Endometrial microvascular endothelial cells (primary cell): Measurements from ENCODE around the gene ABCC1. TPM values are rescaled to one million over a fixed set of nuclear protein-coding genes. Genes with fewer than 3 reads are reported as not detected.

Experiments
- in situ Hi-C: cut with HindIII; loops from 2 replicates; pipeline ENCODE4 v1.10.0; 2017; ENCODE audit warnings: low sequenced_read_pairs, low pct_unique_long_range_greater_than_20kb; ENCODE audit errors: inconsistent ontology term
- total RNA-seq: library from RNA; depleted of rRNA; stranded (reverse); fragments of >200 nt; gene quantifications from one replicate; pipeline ENCODE4 v1.2.3, GENCODE V29; 2015; ENCODE audit errors: inconsistent ontology term

ABCC1 gene
- total RNA-seq, 1 donor from 2014 or later, result 26.0 TPM

DNA sequence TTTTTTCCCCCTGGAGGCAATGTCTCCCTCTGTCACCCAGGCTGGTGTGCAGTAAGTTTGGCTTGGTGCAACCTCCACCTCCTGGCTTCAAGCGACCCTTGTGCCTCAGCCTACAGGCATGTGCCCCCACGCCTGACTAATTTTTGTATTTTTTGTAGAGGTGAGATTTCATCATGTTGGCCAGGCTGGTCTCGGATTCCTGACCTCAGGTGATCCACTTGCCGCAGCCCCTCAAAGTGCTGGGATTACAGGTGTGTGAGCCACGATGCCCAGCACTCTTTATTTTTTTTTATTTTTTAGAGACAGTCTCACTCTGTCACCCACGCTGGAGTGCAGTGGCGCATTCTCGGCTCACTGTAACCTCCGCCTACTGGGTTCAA is 160.7 kb downstream of the ABCC1 start:
- in situ Hi-C loops, result no loop called here

DNA sequence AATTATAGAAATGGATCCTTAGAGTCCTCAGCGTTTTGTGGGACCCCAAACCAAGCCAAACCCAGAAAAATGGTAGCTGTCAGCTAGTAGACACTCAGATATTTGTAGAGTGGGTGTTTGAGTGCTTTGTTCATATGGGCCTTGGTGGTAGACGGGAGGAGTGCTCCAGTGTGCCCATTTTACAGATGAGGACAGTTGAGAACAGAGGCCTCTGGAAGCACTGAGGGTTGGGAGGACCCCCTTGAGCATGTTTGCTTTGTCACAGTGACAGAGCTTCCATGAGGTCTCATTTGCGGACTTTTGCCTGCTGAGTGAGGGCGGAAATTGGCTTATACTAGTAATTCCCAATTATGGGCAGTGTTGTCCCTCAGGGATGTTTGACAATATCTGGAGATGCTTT is 162.2 kb downstream of the ABCC1 start:
- in situ Hi-C loops, result no loop called here

DNA sequence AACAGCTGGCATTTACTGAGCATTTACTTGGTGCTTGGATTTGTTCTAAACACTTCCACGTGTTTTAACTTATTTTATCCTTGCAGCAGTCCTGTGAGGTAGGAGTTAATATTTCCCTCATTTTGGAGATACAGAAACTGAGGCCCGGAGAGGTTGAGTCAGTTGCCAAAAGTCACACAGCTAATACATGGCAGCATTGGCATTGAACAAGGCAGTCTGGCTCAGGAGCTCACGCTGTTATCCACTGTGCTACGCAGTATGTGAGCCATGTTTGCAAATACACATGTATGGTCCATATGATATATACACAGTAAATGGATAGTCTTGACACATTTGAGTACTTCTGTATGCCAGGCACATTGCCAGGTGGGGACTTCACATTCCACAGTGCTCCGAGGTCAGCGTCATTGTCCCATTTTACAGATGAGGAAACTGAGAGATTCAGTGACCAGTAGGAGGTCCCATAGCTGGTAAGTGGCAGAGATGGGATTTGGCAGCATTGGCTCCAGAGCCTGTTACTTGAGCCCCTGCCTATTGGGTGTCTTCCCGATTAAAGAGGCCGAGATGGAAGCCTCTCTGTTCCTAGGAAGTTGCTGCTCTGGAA is 163.1 kb downstream of the ABCC1 start:
- in situ Hi-C loops, result no loop called here

DNA sequence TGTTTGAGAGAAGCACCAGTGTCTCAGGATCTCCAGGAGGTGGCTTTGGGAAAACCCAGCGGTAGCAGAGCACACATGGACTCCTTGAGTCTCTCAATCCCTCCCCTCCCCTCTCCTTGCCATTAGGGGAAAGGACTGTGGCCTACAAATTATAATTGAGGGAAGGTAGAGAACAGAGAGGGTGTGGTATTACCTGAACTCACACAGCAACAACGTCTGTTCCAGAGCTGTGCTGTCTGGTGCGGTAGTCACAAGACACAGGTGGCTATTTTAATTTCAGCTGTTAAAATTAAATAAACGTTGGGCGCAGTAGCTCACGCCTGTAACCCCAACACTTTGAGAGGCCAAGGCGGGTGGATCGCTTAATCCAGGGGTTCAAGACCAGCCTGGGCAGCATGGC is 163.7 kb downstream of the ABCC1 start:
- in situ Hi-C loops, result no loop called here

DNA sequence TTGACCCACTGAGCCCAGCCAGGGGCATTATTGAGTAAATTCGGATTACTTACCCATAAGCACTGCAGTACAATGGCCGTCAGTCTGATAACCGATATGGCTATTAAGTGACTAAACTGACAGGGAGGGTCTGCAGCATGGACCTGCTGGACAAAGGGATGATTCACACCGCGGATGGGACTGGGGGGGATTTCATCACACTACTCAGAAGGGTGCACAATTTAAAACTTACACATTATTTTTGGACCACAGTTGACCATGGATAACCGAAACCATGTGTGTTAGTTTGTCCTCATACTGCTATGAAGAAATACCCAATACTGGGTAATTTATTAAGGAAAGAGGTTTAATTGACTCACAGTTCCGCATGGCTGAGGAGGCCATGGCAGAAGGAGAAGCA is 167.4 kb downstream of the ABCC1 start:
- in situ Hi-C loops, result no loop called here

DNA sequence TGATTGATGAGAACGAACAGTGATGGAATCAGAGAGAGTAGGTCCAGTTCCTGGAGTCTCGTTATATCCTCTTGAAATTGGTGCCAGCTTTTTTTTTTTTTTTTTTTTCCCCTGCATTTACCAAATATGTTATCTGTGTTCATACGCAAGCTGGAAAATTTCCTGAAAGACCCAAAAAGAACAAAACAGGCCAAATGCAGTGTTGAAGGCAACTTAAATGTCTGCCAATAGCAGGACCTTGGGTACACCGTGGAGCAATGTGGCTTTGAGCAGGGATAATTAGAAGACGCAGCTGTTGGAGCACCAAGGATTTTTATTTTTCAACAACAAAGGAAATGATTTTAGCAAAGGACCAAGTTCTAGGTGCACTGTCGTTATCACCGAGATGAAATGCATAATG is 168.9 kb downstream of the ABCC1 start:
- in situ Hi-C loops, result no loop called here

DNA sequence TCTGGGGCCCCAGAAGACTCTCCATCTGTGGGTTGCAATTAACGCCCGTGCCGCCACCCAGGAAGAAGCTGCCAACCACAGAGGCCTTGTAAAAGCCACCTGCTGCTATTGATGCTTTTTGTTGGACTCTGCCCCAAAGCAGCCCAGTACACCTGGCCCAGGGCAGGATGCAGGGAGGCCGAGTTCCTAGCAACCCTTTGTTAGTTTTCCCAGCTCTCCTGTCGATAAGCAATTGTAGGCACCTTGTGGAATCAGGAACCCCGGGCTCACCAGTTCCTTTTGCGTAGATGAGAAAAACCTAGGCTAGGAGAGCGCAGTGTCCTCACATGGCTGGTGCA is 170.6 kb downstream of the ABCC1 start:
- in situ Hi-C loops, result no loop called here

DNA sequence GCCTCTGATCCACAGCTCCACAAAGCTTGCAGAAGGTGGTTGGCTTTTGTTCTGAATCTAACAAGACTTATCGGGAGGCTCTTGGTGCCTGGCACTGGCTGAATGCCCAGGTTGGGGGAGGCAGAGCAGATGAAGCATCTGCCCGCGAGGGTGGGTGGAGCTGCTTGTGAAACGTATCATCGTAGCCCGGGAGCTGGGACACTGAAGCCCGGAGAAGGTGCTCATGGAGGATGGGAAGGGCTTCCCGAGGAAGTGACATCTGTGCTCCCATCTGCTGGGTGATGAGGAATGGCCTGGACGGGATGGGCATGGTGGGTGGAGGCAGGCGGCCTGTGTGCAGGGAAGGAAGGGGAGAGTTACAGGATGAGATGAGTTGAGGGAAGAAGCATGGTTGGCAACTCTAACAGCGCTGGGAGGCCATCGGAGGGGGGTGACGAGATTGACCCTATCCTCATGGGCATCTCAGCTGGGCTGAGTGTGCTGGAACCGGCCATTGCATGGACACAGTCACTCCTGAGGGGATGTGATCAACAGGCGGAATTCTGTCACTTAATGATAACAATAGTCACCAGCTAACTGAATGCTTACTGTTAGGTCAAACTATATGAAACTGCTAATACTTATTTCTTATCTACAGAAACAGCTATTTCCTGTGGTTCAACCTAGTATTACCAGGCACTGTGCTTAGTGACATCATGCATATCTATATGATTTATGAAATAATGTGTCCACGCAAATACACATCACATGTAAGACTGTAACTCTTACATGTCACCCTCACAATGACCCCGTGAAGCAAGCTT is 171.2 kb downstream of the ABCC1 start:
- in situ Hi-C loops, result no loop called here

DNA sequence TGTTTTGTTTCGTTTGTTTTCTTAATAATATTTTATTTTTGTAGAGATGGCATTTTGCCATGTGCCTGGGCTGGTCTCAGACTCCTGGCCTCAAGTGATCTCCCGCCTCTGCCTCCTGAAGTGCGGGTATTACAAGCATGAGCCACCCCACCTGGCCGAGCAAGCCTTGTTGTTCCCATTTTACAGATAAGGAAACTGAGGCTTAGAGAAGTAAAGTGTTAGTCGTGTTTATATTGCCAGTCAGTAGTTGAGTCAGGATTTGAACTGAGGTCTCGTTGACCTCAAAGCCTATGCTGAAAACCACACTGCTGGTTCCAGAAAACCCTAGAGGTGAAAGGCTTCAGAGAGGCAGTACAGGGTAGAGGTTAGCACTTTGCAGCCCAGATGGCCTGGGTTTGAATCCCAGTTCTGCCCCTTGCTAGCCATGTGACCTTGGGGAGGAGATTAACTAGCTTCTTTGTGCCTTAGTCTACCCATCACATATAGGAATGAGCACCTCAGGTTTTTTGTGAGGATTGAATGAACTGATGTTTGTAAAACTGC is 171.8 kb downstream of the ABCC1 start:
- in situ Hi-C loops, result no loop called here

DNA sequence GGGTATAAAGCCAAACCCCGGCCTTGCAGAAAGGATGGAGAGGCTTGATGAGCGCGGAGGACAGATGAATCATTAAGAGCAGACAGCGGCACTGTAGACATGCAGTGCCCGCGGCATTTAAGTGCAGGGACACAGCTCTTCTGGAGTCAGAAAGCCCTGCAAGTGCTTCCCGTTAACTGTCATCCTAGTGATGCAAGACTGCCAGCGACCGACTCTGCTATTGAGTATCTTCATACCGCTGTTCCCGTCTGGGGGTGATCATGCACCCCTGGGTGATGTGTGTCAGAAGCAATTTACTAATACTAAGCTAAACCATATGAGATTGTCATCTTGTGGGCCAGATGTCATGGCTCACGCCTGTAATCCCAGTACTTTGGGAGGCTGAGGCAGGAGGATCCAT is 172.8 kb downstream of the ABCC1 start:
- in situ Hi-C loops, result no loop called here

DNA sequence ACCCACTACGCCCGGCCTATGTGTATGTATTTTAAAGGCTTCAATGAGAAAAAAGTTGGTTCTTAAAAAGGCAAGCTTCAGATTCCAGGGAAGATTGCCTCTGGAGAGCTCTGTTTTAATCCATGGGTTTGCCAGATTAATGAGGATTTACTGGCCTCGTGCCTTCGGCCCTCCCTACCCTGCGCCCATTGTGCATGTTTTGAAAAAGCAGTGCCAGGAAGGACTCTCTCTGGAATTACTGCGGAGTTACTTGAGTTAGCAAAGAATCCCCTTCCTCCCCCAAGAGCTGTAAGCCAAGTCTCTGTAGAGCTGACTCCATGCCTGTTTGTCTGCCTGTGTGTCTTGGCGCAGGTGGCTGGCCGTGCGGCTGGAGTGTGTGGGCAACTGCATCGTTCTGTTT is 175.0 kb downstream of the ABCC1 start:
- in situ Hi-C loops, result no loop called here

DNA sequence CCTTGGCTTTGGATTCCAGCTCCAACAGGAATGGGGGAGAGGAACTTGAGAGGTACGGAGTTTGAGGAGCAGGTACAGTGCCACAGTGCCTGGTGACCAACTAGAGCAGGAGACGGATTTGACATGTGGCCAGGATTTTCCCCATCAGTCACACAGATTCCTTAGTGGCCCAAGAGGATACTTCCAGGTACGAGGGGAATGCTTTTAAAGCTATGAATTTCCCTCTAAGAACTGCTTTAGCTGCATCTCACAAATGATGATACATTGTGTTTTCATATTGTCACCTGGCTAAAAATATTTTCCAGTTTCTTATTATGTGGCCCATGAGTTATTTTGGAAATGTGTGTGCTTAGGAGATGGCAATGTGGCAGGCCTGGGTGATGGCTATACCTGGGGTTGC is 175.6 kb downstream of the ABCC1 start:
- in situ Hi-C loops, result no loop called here

DNA sequence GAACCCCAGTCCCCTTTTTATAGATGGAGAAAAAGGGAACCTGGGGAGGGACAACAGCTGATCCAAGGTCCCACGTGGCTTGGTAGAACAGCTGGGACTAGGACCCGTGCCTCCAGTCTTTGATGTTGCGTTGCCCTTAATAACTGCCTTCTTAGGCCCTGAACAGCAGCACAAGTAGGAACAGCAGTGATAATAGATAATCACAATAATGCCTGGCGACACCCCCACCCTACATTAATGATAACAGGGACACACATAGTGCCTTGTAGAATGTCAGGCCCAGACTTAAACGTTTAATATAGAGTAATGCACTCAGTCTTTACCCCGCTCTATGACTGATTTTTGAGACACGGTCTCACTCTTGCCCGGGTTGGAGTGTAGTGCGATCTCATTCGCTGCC is 177.5 kb downstream of the ABCC1 start:
- in situ Hi-C loops, result no loop called here

DNA sequence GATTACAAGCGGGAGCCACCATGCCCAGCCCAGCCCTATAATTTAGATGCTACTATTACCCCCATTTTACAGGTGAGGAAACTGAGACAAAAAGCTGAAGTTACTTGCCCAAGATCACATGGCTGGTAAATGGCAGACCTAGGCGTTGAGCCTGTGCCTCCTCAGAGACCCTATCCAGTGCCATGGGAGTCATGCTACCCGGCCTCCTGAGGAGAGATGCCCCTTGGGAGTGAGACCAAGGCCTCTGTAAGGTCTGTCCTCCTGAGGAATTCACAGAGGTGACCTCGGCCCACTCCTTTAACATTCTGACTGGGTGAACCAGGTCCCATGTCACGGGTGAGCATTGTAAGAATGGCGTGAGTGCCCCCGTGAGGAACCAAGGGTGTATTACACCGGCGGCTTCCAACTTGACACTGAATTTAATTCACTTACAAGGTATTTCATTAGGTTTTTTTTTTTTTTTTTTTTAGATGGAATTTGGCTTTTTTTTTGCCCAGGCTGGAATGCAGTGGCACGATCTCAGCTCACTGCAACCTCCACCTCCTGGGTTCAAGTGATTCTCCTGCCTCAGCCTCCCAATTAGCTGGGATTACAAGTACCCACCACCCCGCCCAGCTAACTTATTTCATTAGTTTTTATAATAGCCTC is 178.2 kb downstream of the ABCC1 start:
- in situ Hi-C loops, result no loop called here

DNA sequence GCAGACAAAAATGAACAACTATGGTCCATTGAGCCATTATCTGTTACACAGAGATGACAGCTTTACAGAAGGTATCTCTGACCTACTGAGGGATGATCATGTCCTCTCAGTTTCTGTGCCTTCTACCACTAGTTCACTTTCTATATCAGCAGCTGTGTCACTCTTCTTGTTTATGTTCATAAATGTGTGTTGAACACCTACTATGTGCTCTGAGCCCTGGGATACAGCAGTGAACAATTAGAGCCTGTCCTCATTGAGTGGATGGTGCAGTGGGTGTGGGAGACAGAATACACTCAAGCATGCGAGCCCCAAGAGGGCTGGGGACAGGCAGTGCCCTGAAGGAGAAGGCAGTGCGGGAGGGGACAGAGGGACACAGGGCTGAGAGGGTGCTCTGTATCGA is 181.8 kb downstream of the ABCC1 start:
- in situ Hi-C loops, result no loop called here

DNA sequence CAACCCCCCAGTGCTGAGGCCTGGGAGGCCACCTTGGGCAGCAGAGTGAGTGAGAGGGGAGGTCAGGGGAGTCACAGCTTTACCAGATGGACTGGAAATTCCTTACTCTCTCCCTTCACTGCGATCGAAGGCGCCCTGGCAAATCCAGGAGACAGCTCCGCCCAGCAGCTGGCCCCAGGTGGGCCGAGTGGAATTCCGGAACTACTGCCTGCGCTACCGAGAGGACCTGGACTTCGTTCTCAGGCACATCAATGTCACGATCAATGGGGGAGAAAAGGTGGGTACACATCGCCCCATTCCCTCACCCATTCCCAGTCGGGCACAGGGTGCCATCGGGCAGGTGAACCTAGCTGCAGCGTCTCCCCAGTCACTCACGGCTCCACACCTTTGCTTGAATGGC is 182.2 kb downstream of the ABCC1 start:
- in situ Hi-C loops, result no loop called here

DNA sequence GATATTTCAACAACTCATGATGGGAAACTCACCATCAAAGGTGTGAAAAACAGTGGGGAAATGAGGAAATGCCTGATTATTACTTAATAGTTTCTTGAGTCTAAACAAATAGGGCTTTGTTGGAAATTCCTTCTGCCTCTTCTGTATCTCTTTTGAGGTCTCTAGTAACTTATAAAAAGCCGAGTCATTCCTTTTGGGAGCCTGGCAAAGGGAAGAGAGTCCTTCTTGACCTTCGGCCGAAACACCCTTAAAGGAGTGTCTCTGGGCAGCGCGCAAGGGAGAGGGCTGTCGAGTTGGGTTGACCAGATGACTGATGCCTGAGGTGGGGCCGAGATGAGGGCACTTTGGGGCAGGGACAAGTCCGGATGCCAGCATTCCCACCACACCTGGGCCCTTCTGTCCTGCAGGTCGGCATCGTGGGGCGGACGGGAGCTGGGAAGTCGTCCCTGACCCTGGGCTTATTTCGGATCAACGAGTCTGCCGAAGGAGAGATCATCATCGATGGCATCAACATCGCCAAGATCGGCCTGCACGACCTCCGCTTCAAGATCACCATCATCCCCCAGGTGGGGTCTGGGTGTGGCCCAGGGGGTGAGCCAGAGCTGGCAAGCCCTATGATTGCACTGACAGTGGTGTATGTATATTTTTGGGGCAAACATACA is 184.7 kb downstream of the ABCC1 start:
- in situ Hi-C loops, result no loop called here

DNA sequence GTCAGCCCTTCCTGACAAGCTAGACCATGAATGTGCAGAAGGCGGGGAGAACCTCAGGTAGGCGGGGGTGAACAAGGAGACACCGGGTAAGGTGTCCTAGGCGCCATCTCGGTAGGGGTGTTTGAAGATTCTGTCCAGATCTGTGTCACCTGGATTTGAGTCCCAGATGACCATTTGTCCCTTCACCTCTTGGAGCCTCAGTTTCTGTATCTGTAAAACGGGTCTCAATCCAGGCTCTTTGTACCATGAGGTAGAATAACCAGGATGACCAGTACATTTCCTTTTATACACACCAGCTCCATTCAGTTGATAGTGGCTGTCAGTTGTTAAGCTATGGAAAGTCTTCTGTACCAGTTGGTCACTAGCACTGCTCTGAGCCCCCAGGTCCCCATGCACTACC is 187.2 kb downstream of the ABCC1 start:
- in situ Hi-C loops, result no loop called here

DNA sequence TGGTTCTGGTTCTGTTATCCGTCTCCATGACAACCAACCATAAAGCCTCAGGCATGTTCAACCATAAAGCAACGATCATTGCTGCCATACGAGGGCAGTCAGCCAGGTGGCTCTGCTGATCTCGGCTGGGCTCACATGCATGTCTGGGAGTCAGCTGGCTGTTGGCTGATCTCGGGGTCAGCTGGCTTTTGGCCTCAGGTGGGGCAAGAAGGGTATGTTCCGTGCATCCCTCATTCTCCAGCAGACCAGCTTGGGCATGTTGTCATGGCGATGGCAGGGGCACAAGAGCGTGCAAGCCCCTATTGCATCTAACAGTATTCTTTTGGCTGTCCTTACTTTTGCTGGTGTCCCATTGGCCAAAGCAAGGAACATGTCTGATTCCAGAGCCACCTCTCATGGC is 187.7 kb downstream of the ABCC1 start:
- in situ Hi-C loops, result no loop called here
